Upper lobe of left lung (tissue), 6 donors: ENCODE results near the gene SMARCD2. TPM values are rescaled to one million over a fixed set of nuclear protein-coding genes. Genes with fewer than 3 reads are reported as not detected.
"Not testable (repeated sequence)": the region's sequence is repeated elsewhere in the genome, so short reads cannot be mapped to it uniquely, and the experiment has no call there.

Experiments used
- ATAC-seq, 2 donors: fragments of 200-7000 bp; cut with Tn5 transposase; one replicate each; pipeline ENCODE4 v1.9.1; 2022; ENCODE audit warnings: mild to moderate bottlenecking in 2 of 2, moderate library complexity in 2 of 2; ENCODE audit not compliant: low FRiP score in 2 of 2
- DNase-seq, 2 donors: peaks; one replicate each; pipeline ENCODE4 v3.0.0-alpha.2; 2019 to 2020
- H3K27ac ChIP-seq, 4 donors: fragments of 200-600 bp; sonication (generic); one replicate each; pipeline ENCODE4 v1.5.1; 2016 to 2019
- H3K27me3 ChIP-seq, 4 donors: fragments of 200-600 bp; sonication (generic); one replicate each; pipeline ENCODE4 v1.5.1; 2017 to 2019
- H3K36me3 ChIP-seq, 4 donors: fragments of 200-600 bp; sonication (generic); one replicate each; pipeline ENCODE4 v1.5.1; 2016 to 2019
- H3K4me1 ChIP-seq, 4 donors: fragments of 200-600 bp; sonication (generic); one replicate each; pipeline ENCODE4 v1.5.1; 2018 to 2019
- H3K4me3 ChIP-seq, 4 donors: fragments of 200-600 bp; sonication (generic); one replicate each; pipeline ENCODE4 v1.5.1; 2017 to 2019; ENCODE audit warnings: mild to moderate bottlenecking in 2 of 4, moderate library complexity in 1 of 4
- H3K9me3 ChIP-seq, 4 donors: fragments of 200-600 bp; sonication (generic); one replicate each; pipeline ENCODE4 v1.5.1; 2018 to 2019
- EP300 ChIP-seq, 4 donors: sonication (generic); formaldehyde crosslinking; IDR thresholded peaks; one replicate each; pipeline ENCODE4 v1.5.1; 2017; ENCODE audit warnings: antibody characterized with exemption in 4 of 4, control low read depth in 2 of 4
- POLR2A ChIP-seq, 4 donors: fragments of 450-650 bp; IDR thresholded peaks; one replicate each; pipeline ENCODE4 v1.5.1; 2016 to 2017; ENCODE audit warnings: antibody characterized with exemption in 4 of 4, mild to moderate bottlenecking in 2 of 4
- POLR2AphosphoS5 ChIP-seq, 2 donors: sonication (generic); formaldehyde crosslinking; IDR thresholded peaks; one replicate each; pipeline ENCODE4 v1.5.1; 2017; ENCODE audit warnings: antibody characterized with exemption in 2 of 2
- WGBS, 2 donors: methylation state at CpG; one replicate each; pipeline ENCODE4 v1.1.5; 2017 to 2018; 5-methylcytosine and 5-hydroxymethylcytosine counted together
- total RNA-seq, 6 donors: library from RNA; depleted of rRNA in 4 of 6; stranded (reverse); fragments of >200 nt in 4 of 6; gene quantifications; one replicate each; pipeline versions ENCODE4 v1.1.0 to v1.2.1, GENCODE V29; 2016 to 2021
- TF ChIP-seq, protein P1 (sequence below), 6 experiments: fragments of 450-650 bp in 4 of 6; fragments of 200-600 bp in 2 of 6; sonication (generic) in 2 of 6; IDR thresholded peaks; one replicate each; pipeline ENCODE4 v1.5.1; 2016 to 2019; ENCODE audit warnings: antibody characterized with exemption in 6 of 6
- donor health status: DM: no; HTN: no; CAD: no; lungs with moderate emphysema.
- donor health status: DM: no; HTN: yes; CAD: no; lungs with severe emphysema.

Gene SMARCD2
- total RNA-seq, result 100 to 1,000 TPM in 3 of 6 donors, 10 to 100 TPM in 3; 77.0 to 137 (median 95.7) TPM

- H3K4me1 ChIP-seq, result peaks cover 38 to 51% (median 43%) of the 10 kb centered on the region in 4 donors
- H3K4me3 ChIP-seq, result peak within 1 kb of the TSS; percentile 66 to 98 (median 93)
- peak within 1 kb of the TSS; percentile 89 to 97 (median 96) for H3K27ac ChIP-seq
- DNase-seq, result peak; percentile 98 to 100
- 0 to 1% methylated on average over 10 to 49 of the region's 92 CpGs for WGBS, 2 donors
- peaks cover 0 to under 1% (median 0%) of the 10 kb centered on the region in 4 donors for H3K36me3 ChIP-seq
- TF ChIP-seq POLR2AphosphoS5 (IDR thresholded peaks at IDR 0.05) (peak; percentile 84 to 85), EP300 (IDR thresholded peaks at IDR 0.05) (peak in 1 of 4 donors; percentile 55), POLR2A (IDR thresholded peaks at IDR 0.05) (peak; percentile 46 to 94 (median 69))
- TF ChIP-seq, protein P1, sequence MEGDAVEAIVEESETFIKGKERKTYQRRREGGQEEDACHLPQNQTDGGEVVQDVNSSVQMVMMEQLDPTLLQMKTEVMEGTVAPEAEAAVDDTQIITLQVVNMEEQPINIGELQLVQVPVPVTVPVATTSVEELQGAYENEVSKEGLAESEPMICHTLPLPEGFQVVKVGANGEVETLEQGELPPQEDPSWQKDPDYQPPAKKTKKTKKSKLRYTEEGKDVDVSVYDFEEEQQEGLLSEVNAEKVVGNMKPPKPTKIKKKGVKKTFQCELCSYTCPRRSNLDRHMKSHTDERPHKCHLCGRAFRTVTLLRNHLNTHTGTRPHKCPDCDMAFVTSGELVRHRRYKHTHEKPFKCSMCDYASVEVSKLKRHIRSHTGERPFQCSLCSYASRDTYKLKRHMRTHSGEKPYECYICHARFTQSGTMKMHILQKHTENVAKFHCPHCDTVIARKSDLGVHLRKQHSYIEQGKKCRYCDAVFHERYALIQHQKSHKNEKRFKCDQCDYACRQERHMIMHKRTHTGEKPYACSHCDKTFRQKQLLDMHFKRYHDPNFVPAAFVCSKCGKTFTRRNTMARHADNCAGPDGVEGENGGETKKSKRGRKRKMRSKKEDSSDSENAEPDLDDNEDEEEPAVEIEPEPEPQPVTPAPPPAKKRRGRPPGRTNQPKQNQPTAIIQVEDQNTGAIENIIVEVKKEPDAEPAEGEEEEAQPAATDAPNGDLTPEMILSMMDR (IDR thresholded peaks at IDR 0.05), result peak in 5 of 6 experiments; percentile 3 to 63 (median 26)
- ATAC-seq, result peak; percentile 94 to 97
- no peaks in the 10 kb centered on the region for H3K9me3 ChIP-seq
- peaks cover 0 to 2% (median 0%) of the 10 kb centered on the region in 4 donors for H3K27me3 ChIP-seq
Measured at GRCh38 chr17:63842540-63843386, at the start of gene SMARCD2. Gene SMARCD2 (minus strand): TSS chr17:63842685. CDS start chr17:63842674, 11 bp downstream.

DNA sequence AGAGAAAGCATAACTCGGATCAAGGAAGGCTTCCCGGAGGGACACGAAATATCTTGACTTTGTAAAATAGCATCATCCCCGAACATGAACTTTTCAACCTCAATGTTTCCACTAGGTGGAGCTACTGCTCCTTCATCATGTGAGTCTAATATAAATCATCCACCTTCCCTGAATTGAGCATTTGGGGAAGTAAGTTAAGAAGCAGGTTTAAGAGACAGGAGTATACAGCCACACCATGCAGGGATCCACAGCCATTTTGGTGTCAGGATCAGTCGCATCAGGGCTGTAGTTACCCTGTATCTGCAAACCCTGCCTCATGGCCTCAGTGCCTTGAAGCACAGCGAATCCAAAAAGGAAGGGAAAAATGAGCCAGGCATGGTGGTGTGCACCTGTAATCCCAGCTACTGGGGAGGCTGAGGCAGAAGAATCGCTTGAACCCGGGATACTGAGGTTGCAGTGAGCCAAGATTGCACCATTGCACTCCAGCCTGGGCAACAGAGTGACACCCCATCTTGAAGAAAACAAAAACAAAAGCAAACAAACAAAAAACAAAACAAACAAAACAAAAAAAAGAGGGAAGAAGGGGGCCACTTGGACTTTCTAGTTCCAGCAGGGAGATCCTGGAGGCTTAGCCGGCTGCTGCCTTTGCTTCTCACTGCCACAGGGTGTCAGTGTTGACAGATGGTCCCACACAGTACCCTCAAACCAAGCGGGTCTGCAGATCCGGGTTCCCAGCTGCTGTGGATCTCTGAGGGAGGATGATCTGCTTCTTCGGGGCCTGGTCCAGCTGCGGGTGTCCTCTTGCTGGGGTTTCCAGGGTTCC, 46.8 kb upstream of the SMARCD2 start:
- H3K27me3 ChIP-seq, H3K36me3 ChIP-seq, H3K9me3 ChIP-seq, H3K4me1 ChIP-seq, H3K4me3 ChIP-seq, DNase-seq, H3K27ac ChIP-seq: not testable (repeated sequence)
- ATAC-seq, result peak in 1 of 2 donors; percentile 87
- WGBS, 2 donors, result 26 to 32% methylated on average over 12 to 13 of the region's 13 CpGs
- TF ChIP-seq, protein P1 (IDR thresholded peaks at IDR 0.05), result peak in 4 of 6 experiments; percentile 16 to 40 (median 37)

- not testable (repeated sequence) for H3K27me3 ChIP-seq, DNase-seq, ATAC-seq, H3K4me1 ChIP-seq, H3K4me3 ChIP-seq, H3K36me3 ChIP-seq, H3K27ac ChIP-seq, H3K9me3 ChIP-seq
- 90 to 95% methylated on average over 11 of the region's 11 CpGs for WGBS, 2 donors
Measured at GRCh38 chr17:63885119-63885518, 42.6 kb upstream of the SMARCD2 start.

- H3K27ac ChIP-seq, H3K4me3 ChIP-seq, H3K4me1 ChIP-seq, ATAC-seq, DNase-seq, H3K9me3 ChIP-seq, H3K27me3 ChIP-seq, H3K36me3 ChIP-seq: not testable (repeated sequence)
- WGBS, 2 donors, result 65 to 71% methylated on average over 7 to 9 of the region's 9 CpGs
Measured at GRCh38 chr17:63882626-63883126, 40.2 kb upstream of the SMARCD2 start.

DNA sequence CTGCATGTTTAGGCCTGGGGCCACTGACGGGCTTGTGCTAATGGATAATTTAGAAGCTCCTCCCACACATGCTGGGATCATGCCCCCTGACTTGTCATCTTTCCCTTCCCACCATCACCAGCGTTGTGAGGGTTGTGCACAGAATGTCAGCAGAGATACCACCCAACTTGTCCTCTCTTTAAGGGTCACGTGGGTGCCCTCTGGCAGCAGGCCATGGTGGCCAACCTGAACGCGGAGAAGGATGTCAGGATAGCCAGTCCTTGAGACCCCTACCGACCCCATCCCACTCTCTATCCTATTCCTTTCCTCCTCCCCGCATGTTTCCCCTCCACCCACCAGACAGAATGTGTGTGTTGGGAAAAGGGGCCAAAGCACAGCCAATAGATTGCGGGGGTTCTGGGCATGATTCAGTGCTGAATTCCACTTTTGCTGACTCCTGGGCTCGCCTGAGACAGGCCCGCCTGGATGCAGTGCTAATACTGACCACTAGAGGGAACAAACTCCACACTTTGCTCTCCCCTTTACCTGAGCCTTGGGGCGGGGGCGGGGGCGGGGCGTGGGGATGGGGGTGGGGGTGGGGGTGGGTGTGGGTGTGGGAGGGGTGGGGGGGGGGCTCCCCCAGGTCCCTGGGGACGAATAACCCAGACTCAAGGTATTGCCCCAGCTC, 39.6 kb upstream of the SMARCD2 start, which contains the start of gene GH2:
TSS of gene GH2 (minus strand) at position 10 of the 667 bp plus-strand sequence. CDS start 143 bp downstream, outside the sequence.
- Histone ChIP-seq H3K27ac (no peak within 1 kb of the TSS), H3K36me3 (no peaks in the 10 kb centered on the region), H3K4me1 (no peaks in the 10 kb centered on the region), H3K27me3 (no peaks in the 10 kb centered on the region), H3K4me3 (no peak within 1 kb of the TSS), H3K9me3 (no peaks in the 10 kb centered on the region)
- WGBS, 2 donors, result 34 to 38% methylated on average over 14 to 15 of the region's 15 CpGs
- TF ChIP-seq, protein P1 (IDR thresholded peaks at IDR 0.05), result peak; percentile 36 to 77 (median 58)
- no peak for TF ChIP-seq EP300 (IDR thresholded peaks at IDR 0.05)
- ATAC-seq (peak; percentile 77 to 79), DNase-seq (peak in 1 of 2 donors; percentile 41)

- not testable (repeated sequence) for H3K27me3 ChIP-seq, H3K36me3 ChIP-seq, DNase-seq, H3K4me3 ChIP-seq, H3K27ac ChIP-seq, ATAC-seq, H3K9me3 ChIP-seq, H3K4me1 ChIP-seq
- 69 to 71% methylated on average over 11 of the region's 11 CpGs for WGBS, 2 donors
Measured at GRCh38 chr17:63881337-63881736, 38.9 kb upstream of the SMARCD2 start.
